RKO (cell line): ENCODE results near the gene NID2.

Source experiments
- DNase-seq: peaks from one replicate; pipeline ENCODE4 v3.0.0-alpha.2; 2016; ENCODE audit warnings: low spot score

NID2 gene

GRCh38 chr14:52055167-52055566 is 13.7 kb downstream of the NID2 start:
- DNase-seq, result no peak

DNA sequence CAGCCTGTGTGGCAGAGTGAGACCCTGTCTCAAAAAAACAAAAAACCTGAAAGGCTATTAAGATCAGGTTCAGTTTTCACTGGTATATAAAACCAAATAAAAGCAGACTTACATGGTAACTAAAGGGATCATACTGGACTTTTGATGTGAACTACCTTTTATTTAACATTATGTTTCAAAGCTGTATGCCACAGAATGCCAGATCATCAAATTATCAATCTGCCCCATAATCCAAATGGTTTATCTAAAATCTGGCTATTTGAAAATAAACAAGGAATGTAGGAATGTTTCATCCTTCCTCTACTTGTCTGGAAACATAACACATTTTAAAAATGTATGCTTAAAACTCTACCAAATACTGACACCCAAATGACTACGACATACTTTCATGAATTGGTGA is 14.2 kb downstream of the NID2 start:
- DNase-seq, result no peak

DNA sequence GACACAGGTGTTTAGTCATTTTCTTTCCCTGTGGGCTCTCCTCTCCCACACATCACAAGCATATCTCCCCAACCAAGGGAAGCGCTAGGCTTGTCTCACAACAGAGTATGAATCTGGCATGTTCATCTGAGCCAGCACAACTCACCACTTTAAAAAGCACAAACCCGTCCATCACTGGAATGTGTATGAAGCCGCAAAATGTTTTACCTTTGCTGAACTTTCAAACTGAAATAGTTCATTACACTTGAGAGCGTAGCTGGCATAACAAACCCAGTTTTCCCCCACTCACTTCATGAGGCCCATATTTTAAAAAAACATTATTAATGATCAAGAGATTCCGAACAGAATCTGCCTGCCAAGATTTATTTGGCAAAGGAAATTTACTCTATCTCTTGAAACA is 15.8 kb downstream of the NID2 start:
- no peak for DNase-seq

- DNase-seq, result no peak
Observed at GRCh38 chr14:52052288-52052943, 16.4 kb downstream of the NID2 start.

GRCh38 chr14:52051871-52052270 is 17.0 kb downstream of the NID2 start:
- DNase-seq, result no peak

- DNase-seq, result no peak
Observed at GRCh38 chr14:52051251-52051650, 17.6 kb downstream of the NID2 start.

DNA sequence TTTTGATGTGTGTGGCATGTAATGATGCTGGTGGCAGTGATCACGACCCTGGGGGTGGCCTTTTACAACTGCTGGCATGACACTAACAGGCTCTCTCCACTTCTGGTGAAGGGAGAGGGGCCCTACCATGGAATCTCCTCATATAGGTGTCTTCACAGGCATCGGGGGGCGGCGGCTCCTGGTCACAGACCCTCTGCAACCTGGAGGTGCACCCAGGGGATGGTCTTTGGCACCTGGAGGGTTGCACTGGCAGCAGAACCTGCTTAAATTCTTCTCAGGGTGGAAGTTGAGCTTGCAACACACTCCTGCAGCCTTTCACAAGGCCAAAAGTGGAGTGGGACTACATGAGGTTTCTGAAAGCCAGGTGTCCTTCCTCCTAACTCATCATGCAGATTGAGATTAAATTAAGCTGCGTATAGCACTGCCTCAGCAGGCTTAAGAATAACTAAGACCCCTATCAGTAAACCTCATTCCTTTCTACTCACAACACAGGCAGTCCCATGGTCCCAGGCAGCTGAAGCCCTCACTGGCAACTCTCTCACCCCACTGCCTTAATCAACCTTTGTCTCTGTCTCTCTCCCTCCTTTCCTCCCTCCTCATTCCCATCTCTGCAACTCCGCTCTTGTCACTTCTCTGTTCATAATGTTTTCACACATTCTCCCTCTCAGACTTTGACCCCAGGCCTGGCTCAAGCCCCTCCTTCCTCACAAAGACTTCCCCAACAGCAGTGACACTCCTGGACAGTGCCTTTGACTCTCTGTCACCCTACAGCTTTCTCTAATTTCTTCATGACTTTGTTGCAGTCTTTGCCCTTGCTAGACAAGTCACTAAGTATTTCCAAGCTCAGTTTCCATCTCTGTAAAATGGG is 18.9 kb downstream of the NID2 start:
- no peak for DNase-seq

DNA sequence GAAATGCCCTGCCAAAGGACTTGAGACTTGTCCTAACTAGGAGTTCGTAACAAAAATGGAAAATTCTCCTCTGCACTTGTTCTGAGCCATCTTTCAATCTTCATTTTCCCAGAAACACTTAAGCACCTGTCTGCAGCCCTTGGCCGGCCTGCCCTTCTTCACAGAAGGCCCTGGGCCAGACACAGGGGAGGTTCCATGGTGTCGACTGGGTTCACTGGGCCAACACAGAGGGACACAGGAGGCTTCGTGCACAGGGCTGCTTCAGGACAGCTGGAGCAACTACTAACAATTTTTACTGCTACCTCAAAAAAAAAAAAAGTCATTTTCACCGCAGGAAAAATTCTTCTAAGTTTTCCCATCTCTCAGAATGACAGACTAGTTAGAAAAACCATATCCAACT is 19.6 kb downstream of the NID2 start:
- no peak for DNase-seq

DNA sequence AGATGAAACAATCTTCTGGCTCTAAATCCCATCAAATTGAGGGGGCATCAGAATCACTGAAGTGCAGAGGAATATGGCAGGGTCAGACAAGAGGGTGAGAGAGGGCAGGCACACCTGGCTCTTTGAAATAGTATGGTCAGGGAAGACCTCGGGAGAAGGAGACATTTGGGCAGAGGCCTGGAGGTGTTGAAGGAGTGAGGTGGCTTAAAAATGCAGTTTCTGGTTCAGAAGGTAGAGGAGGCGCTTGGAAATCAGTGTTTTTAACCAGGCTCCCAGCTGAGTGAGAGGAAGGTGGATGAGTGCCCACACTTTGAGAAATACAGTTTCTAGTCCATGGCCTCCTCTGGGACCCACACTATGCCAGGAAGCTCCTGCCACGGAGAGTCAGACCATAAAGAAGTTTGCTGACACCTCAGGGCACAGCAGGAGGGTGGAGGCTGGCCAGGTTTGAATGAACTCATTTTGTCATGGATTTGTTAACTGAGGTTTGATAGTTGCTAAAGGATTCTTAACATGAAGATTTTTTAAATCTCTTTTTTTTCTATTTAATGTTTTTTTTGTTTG is 20.1 kb downstream of the NID2 start:
- no peak for DNase-seq

- DNase-seq, result no peak
Observed at GRCh38 chr14:52048116-52048515, 20.7 kb downstream of the NID2 start.

- DNase-seq, result no peak
Observed at GRCh38 chr14:52046376-52046917, 22.4 kb downstream of the NID2 start.

- DNase-seq, result peak; percentile 51
Observed at GRCh38 chr14:52044791-52045522, 23.9 kb downstream of the NID2 start.

GRCh38 chr14:52043690-52044089 is 25.2 kb downstream of the NID2 start:
- DNase-seq, result peak; percentile 40

GRCh38 chr14:52042371-52043289 is 26.2 kb downstream of the NID2 start:
- no peak for DNase-seq

GRCh38 chr14:52040598-52040997 is 28.3 kb downstream of the NID2 start:
- no peak for DNase-seq

DNA sequence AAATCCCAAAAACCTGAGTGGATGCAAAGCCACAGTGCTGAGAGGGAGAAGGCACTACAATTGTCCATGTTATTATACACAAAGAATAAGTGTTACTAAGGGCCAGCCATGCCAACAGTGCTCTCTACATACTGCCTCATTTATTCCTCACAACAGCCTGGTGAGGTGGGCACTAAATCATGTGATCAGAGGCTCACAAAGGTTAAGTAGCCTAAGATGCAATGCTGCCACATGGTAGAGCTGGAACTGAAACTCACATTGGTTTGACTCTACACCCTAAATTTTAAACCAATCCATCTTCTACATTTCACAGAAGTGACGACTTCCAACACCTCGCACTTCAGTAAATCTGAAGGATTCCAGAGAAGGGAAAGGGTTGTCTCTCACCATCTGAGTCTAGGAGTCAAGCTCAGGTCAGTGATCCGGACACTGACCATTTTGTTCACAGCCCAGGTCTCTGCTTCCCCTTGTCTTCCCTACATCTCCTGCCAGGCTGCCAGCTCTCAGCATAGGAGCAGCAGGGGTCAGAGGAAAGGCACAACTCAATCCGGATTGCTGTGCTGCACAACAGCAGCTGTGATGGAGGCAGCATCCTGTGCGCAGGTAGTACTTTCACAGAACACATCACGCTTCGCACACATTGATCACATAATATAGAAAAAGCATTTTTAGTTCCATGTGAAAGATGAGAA is 29.6 kb downstream of the NID2 start:
- DNase-seq, result no peak

GRCh38 chr14:52033101-52033642 is 35.7 kb downstream of the NID2 start:
- DNase-seq, result no peak

DNA sequence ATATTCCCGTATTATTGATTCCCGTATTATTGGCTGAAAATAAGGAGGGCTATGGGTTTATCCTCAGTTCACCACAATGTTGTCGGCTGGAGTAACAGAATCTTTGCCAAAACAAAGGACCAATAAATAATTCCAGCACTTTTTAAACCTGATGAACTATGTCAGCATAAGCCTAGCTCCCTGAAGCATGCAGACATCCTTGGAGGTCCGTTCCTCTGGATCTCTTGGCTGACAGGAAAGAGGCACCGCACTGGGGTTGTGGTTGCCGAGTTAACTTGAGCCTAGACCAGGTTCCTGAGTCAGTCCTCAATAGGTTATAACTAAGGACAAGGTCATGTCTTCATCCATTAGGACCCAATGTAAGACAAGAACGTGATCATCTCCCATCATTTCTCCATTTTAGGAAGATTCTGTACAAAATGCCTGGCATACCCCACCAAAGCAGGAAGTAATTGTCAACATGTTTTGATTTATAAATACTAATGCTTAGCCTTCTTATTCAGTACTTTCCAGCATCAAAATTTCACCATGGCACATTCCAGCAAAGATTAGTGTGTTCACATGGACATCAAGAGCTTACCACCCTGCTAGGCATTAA is 36.6 kb downstream of the NID2 start:
- no peak for DNase-seq

GRCh38 chr14:52031781-52032180 is 37.1 kb downstream of the NID2 start:
- no peak for DNase-seq

- no peak for DNase-seq
Observed at GRCh38 chr14:52029881-52030280, 39.0 kb downstream of the NID2 start.
